HEK293 (cell line): ENCODE results near the gene FHL2.

Source experiments
- CTCF ChIP-seq: fragments of 450-650 bp; formaldehyde crosslinking; IDR thresholded peaks from 2 replicates; pipeline ENCODE4 v1.5.1; 2016; ENCODE audit warnings: missing biosample characterization, missing genetic modification characterization
- HOXA7 ChIP-seq: sonication (generic); formaldehyde crosslinking; IDR thresholded peaks from 2 replicates; pipeline ENCODE4 v1.8.1; 2022; ENCODE audit warnings: missing genetic modification reagents, borderline replicate concordance
- SALL2 ChIP-seq: fragments of 450-650 bp; formaldehyde crosslinking; IDR thresholded peaks from 2 replicates; pipeline ENCODE4 v1.5.0; 2017; ENCODE audit warnings: missing biosample characterization, mild to moderate bottlenecking, missing genetic modification characterization, borderline replicate concordance
- SETDB1 ChIP-seq: IDR thresholded peaks from one replicate; pipeline ENCODE4 v1.6.1; 2017; ENCODE audit warnings: mild to moderate bottlenecking, low read length, moderate library complexity, mixed read lengths; ENCODE audit not compliant: insufficient read length
- SP2 ChIP-seq: fragments of 450-650 bp; formaldehyde crosslinking; IDR thresholded peaks from 2 replicates; pipeline ENCODE4 v1.5.1; 2016; ENCODE audit warnings: missing biosample characterization, missing genetic modification characterization
- TRIM28 ChIP-seq: IDR thresholded peaks from 2 replicates; pipeline ENCODE4 v1.6.1; 2011; ENCODE audit warnings: low read length, control low read depth, borderline replicate concordance
- WT1 ChIP-seq: fragments of 450-650 bp; formaldehyde crosslinking; IDR thresholded peaks from 2 replicates; pipeline ENCODE4 v1.5.1; 2016; ENCODE audit warnings: missing biosample characterization, missing genetic modification characterization
- ZNF138 ChIP-seq: fragments of 450-650 bp; formaldehyde crosslinking; IDR thresholded peaks from 2 replicates; pipeline ENCODE4 v1.5.1; 2016; ENCODE audit warnings: missing biosample characterization, missing genetic modification characterization, borderline replicate concordance
- ZNF19 ChIP-seq: fragments of 450-650 bp; formaldehyde crosslinking; IDR thresholded peaks from 2 replicates; pipeline ENCODE4; 2016; ENCODE audit warnings: missing biosample characterization, missing genetic modification characterization, low read depth
- ZNF560 ChIP-seq: fragments of 450-650 bp; formaldehyde crosslinking; IDR thresholded peaks from 2 replicates; pipeline ENCODE4 v1.5.1; 2017; ENCODE audit warnings: missing biosample characterization, missing genetic modification characterization, borderline replicate concordance
- ZNF626 ChIP-seq: fragments of 450-650 bp; sonication (Bioruptor Pico); formaldehyde crosslinking; IDR thresholded peaks from 2 replicates; pipeline ENCODE4 v1.5.1; 2018; ENCODE audit warnings: missing biosample characterization, missing genetic modification characterization, inconsistent platforms
- ZNF792 ChIP-seq: fragments of 450-650 bp; formaldehyde crosslinking; IDR thresholded peaks from 2 replicates; pipeline ENCODE4 v1.5.1; 2016; ENCODE audit warnings: missing biosample characterization, missing genetic modification characterization
- ZNF830 ChIP-seq: fragments of 450-650 bp; IDR thresholded peaks from 2 replicates; pipeline ENCODE4 v1.5.0; 2018; ENCODE audit warnings: missing biosample characterization, missing genetic modification characterization, low read depth, mild to moderate bottlenecking, moderate library complexity

DNA sequence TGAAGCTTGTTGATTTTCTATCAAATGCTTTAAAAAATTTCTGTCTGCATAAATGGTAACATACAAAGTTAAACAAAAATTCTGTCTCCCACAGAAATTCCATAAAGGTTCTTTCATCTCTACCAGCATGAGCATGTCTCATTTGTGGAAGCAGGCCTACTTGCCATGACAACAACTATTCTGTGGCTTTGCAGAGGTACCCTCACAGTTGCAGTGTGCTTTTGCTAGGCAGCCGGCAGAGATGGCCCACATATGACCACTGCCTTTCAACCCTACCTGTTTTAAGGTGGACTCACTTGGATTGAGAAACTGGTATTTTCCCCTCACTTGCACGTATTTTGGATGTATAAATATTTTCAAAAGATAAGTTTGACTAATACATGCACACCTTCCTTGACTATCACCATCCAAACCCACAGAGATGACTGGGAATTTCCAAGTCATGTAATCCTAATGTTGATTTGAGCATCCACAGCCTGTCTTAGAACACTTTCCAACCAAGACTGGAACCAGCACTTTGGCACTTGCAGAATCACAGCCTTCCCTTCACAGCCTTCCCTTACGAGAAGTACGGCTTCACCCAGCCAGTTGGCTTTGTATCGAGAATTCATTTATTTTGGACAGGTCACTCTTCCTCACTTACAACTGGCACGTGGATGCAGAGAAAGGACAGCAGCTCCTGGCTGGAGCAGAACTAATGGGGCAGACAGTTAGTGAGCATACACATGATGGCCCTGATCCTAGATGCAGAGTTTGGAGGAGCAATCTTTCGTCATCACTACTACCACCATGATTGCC, 9.3 kb upstream of the FHL2 start:
- TF ChIP-seq ZNF792 (no peak), CTCF (no peak), SETDB1 (no peak), ZNF138 (tag by site-specific recombination) (no peak), ZNF19 (tag by site-specific recombination) (no peak), WT1 (tag by site-specific recombination) (no peak), SP2 (no peak), ZNF830 (tag by site-specific recombination) (no peak), HOXA7 (no peak), ZNF560 (tag by site-specific recombination) (no peak), SALL2 (tag by site-specific recombination) (no peak), TRIM28 (no peak), ZNF626 (tag by site-specific recombination) (no peak)
